ENCODE results near the gene KCTD2. TPM values are rescaled to one million over a fixed set of nuclear protein-coding genes. Genes with fewer than 3 reads are reported as not detected.

KCTD2 gene
- total and polyA plus RNA-seq, 3 donors from 2014 or later: 88.9 to 135 (median 122) TPM

GRCh38 chr17:75049706-75050105 lies 2.7 kb downstream of the KCTD2 start:
- Histone ChIP-seq H3K27me3 (no peaks in the 10 kb centered on the region), H3K36me3 (ENCODE audit: low read depth, missing control alignments) (no peaks in the 10 kb centered on the region), H3K9me3 (no peaks in the 10 kb centered on the region), H3K27ac (no peak overlapping the region), H3K4me1 (peaks cover 21% of the 10 kb centered on the region), H3K4me3 (no peak overlapping the region)
- intact Hi-C loops (cut with DNase I; ENCODE audit: low total_unique reads): no loop called here
- TF ChIP-seq POLR2A (IDR thresholded peaks at IDR 0.05): no peak
- TF ChIP-seq, protein P1, sequence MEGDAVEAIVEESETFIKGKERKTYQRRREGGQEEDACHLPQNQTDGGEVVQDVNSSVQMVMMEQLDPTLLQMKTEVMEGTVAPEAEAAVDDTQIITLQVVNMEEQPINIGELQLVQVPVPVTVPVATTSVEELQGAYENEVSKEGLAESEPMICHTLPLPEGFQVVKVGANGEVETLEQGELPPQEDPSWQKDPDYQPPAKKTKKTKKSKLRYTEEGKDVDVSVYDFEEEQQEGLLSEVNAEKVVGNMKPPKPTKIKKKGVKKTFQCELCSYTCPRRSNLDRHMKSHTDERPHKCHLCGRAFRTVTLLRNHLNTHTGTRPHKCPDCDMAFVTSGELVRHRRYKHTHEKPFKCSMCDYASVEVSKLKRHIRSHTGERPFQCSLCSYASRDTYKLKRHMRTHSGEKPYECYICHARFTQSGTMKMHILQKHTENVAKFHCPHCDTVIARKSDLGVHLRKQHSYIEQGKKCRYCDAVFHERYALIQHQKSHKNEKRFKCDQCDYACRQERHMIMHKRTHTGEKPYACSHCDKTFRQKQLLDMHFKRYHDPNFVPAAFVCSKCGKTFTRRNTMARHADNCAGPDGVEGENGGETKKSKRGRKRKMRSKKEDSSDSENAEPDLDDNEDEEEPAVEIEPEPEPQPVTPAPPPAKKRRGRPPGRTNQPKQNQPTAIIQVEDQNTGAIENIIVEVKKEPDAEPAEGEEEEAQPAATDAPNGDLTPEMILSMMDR (IDR thresholded peaks at IDR 0.05): no peak
- no peak for DNase-seq

GRCh38 chr17:75051941-75052340 lies 4.9 kb downstream of the KCTD2 start:
- no peaks in the 10 kb centered on the region for H3K36me3 ChIP-seq (ENCODE audit: low read depth, missing control alignments)
- TF ChIP-seq, protein P1 (IDR thresholded peaks at IDR 0.05): no peak
- TF ChIP-seq POLR2A (IDR thresholded peaks at IDR 0.05): no peak
- H3K9me3 ChIP-seq: no peaks in the 10 kb centered on the region
- 66 to 80% methylated on average over 2 of the region's 2 CpGs for WGBS, 2 donors
- H3K27ac ChIP-seq: no peak overlapping the region
- H3K27me3 ChIP-seq: no peaks in the 10 kb centered on the region
- intact Hi-C loops (cut with DNase I; ENCODE audit: low total_unique reads): no loop called here
- DNase-seq: no peak
- H3K4me1 ChIP-seq: peaks cover 13% of the 10 kb centered on the region
- H3K4me3 ChIP-seq: no peak overlapping the region

DNA sequence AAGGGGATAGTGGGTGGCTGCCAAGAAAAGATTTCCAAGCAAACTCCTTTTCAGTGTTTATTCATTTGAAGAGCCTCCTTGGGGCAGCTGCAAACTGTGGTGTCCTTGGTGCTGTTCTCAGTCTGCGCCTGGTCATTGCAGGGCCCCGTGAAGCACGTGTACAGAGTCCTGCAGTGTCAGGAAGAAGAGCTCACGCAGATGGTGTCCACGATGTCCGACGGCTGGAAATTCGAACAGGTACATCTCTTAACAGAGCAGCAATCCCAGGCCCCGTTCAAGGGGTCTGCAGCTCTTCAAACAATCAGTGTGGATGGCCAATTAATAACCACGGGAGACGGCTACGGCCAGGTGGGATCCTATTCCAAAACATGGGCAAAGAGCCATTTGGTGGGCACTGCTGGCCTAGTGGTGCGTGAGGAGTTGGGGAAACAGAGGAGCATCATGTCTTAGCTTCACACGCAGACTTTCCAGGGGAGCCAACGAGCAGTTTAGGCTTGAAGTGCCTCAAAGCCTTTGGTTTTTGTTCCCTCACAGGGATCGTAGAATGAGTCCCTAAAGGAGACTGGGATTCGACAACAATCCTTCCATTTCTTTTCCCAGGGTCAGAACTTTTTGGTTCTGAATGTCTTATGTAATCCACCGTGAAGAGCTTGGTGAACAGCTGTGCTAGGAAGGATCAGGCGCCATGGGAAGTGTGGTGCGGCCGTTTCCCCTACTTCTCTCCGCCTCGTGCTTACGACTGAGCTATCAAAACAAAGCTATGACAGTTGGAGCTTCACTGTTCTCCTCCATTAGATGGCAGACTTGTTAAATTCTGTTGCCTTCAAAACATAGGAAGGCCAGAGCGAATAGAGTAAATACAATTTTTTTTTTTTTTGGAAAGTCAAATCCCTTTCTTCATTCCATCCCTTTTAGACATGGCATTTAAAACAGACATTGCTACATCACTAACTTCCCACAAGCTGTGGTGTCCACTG lies 12.6 kb downstream of the KCTD2 start:
- intact Hi-C loops (cut with DNase I; ENCODE audit: low total_unique reads): no loop called here
- Histone ChIP-seq H3K9me3 (no peaks in the 10 kb centered on the region), H3K27ac (peak overlapping the region in 1 of 2 donors; percentile 72), H3K36me3 (ENCODE audit: low read depth, missing control alignments) (no peaks in the 10 kb centered on the region), H3K4me1 (peaks cover 12% of the 10 kb centered on the region), H3K4me3 (no peak overlapping the region), H3K27me3 (no peaks in the 10 kb centered on the region)
- DNase-seq: peak; percentile 53
- WGBS, 2 donors: 54 to 55% methylated on average over 22 to 25 of the region's 25 CpGs
- no peak for TF ChIP-seq POLR2A (IDR thresholded peaks at IDR 0.05)
- TF ChIP-seq, protein P1 (IDR thresholded peaks at IDR 0.05): peak in 1 of 3 experiments; percentile 27

- Histone ChIP-seq H3K36me3 (ENCODE audit: low read depth, missing control alignments) (no peaks in the 10 kb centered on the region), H3K27me3 (no peaks in the 10 kb centered on the region), H3K27ac (no peak overlapping the region), H3K9me3 (no peaks in the 10 kb centered on the region), H3K4me1 (peaks cover 12% of the 10 kb centered on the region), H3K4me3 (no peak overlapping the region)
- no peak for TF ChIP-seq POLR2A (IDR thresholded peaks at IDR 0.05)
- TF ChIP-seq, protein P1 (IDR thresholded peaks at IDR 0.05): no peak
- 92 to 93% methylated on average over 26 of the region's 26 CpGs for WGBS, 2 donors
- DNase-seq: no peak
- intact Hi-C loops (cut with DNase I; ENCODE audit: low total_unique reads): no loop called here
Observed at GRCh38 chr17:75060434-75061054, 13.5 kb downstream of the KCTD2 start.

Data from testis (tissue), 3 donors.